Stimulated activated effector memory CD8-positive, alpha-beta T cell treated with anti-CD3 and anti-CD28 coated beads, Interleukin-12 subunit alpha, Interleukin-12 subunit beta, amount 100 ng/mL, for 72 hours (primary cell): ENCODE measurements around the gene ZNF414.
A peak's percentile ranks its signal among the peaks of the same experiment; 100 is the strongest.
"Not testable (repeated sequence)": the region's sequence is repeated elsewhere in the genome, so short reads cannot be mapped to it uniquely, and the experiment has no call there.

Experiments used
- ATAC-seq: fragments of 150-1000 bp; cut with Tn5 transposase; 2 replicates; pipeline ENCODE4 v1.10.0; 2021
- DNase-seq, 2 donors: peaks; one replicate each; pipeline ENCODE4 v3.0.0; 2021 to 2022; ENCODE audit warnings: low spot score in 2 of 2
- H3K27ac Mint-ChIP-seq: one replicate; pipeline ENCODE4 v1.8.0; 2022; ENCODE audit warnings: mild to moderate bottlenecking, mixed read lengths
- H3K36me3 Mint-ChIP-seq: one replicate; pipeline ENCODE4 v1.8.0; 2022; ENCODE audit warnings: mild to moderate bottlenecking, mixed read lengths
- H3K4me1 Mint-ChIP-seq: one replicate; pipeline ENCODE4 v1.8.0; 2022; ENCODE audit warnings: mixed read lengths
- H3K4me3 Mint-ChIP-seq: one replicate; pipeline ENCODE4 v1.8.0; 2022; ENCODE audit warnings: mild to moderate bottlenecking, mixed read lengths
- H3K9me3 Mint-ChIP-seq: one replicate; pipeline ENCODE4 v1.8.0; 2022; ENCODE audit warnings: mixed read lengths

The ZNF414 gene, protein sequence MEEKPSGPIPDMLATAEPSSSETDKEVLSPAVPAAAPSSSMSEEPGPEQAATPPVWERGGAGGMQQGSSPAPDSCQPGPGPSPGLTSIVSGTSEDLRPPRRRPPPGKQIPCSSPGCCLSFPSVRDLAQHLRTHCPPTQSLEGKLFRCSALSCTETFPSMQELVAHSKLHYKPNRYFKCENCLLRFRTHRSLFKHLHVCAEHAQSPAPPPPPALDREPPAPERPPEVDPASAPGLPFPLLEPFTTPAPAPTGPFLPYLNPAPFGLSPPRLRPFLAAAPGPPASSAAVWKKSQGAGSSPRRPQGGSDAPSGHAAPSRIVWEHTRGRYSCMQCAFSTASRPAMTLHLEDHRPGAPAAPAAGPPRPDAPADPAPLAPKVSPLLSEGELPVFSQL

DNA sequence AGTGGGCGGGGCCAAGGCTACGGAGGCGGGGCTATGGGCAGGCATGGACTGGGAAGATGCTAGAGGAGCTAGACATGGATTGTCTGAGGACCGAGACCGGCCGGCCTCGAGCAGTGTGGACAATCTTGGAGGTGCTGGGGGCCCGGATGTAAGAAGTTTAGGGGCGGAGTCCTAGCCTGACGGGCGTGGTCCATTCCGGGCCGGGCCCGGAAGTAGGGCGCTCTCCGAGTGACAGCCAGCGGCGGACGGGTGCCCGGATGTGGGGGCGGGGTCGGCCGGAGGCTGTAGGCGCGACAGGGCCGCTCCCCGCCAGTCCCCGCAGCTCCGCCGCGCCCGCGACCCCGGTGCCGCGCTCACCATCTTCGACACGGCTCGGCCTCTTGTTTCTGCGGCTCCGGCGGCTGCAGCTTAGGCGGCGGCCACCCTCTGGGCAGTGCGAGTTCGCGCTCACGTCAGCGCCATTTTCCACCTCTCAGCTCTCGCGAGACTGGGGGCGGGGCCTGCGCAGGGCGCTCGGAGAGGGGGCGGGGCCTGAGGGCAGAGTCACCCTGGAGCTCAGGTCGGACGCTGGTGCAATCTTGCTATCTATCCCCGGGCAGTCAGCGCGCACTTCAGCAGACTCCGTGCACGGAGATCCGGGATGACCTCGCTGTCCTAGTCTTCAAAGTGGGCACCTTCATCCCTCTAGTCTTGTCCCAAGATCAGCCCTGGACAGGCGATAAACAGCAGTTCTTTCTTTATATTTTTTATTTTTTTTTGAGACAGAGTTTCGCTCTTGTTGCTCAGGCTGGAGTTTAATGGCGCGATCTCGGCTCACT, at the start of gene ZNF414:
Gene ZNF414, minus strand, starts transcription at position 481 of the 818 bp plus-strand sequence. Its CDS starts 121 bp downstream, at position 360.
- ATAC-seq (peak; percentile 91), DNase-seq (peak; percentile 98 to 99)
- H3K4me3 Mint-ChIP-seq, result peak within 1 kb of the TSS; percentile 89
- peaks cover 54% of the 10 kb centered on the region for H3K4me1 Mint-ChIP-seq
- H3K27ac Mint-ChIP-seq, result peak within 1 kb of the TSS; percentile 99
- no peaks in the 10 kb centered on the region for H3K9me3 Mint-ChIP-seq
- H3K36me3 Mint-ChIP-seq, result peaks cover 37% of the 10 kb centered on the region

DNA sequence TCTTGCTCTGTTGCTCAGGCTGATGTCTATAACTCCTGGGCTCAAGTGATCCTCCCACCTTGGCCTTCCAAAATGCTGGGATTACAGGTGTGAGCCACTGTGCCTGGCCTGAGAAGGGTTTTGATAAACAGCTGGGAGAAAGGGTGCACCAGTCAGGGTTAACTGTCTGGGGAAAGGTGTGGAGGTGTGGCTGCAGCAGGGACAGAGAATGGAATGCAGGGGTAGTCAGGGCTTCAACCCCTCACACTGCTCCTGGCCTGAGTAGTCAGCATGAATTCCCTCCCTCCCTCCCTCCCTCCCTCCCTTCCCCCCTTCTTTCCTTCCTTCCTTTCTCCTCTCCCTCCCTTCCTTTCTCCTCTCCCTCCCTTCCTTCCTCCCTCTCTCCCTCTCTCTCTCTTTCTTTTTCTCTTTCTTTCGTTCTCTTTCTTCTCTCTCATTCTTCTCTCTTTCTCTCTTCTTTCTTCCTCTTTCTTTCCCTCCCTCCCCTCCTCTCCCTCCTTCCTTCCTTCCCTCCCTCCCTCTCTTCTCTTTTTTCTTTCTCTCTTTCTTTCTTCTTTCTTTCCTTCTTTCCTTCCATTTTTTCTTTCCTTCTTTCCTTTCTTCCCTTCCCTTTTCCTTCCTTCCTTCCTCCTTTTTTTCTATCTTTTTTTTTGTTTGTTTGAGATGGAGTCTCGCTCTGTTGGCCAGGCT, 47.3 kb upstream of the ZNF414 start:
- H3K27ac Mint-ChIP-seq, result peak overlapping the region; percentile 97
- no peaks in the 10 kb centered on the region for H3K9me3 Mint-ChIP-seq
- H3K4me3 Mint-ChIP-seq, result peak overlapping the region; percentile 46
- peaks cover 73% of the 10 kb centered on the region for H3K4me1 Mint-ChIP-seq
- ATAC-seq (no peak), DNase-seq (no peak)
- H3K36me3 Mint-ChIP-seq, result peaks cover 21% of the 10 kb centered on the region

DNA sequence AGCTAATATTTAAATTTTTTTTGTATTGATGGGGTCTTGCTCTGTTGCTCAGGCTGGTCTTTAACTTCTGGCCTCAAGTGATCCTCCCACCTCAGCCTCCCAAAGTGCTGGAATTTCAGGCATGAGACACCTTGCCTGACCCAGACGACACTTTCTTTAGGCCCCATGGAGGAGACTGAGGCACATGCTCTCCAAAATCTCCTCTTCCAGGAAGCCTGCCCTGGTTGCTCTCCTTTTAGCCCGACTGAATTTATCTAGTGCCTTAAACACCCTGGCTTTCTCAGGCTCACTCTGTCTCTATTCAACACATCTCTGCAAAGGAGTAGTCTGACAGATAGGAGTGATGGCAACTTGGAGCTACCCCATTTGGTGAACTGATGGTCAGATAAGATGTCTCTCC, 44.4 kb upstream of the ZNF414 start:
- H3K4me1 Mint-ChIP-seq, result peaks cover 61% of the 10 kb centered on the region
- no peaks in the 10 kb centered on the region for H3K9me3 Mint-ChIP-seq
- ATAC-seq (no peak), DNase-seq (no peak)
- peaks cover 44% of the 10 kb centered on the region for H3K36me3 Mint-ChIP-seq
- peak overlapping the region; percentile 20 for H3K4me3 Mint-ChIP-seq
- H3K27ac Mint-ChIP-seq, result peak overlapping the region; percentile 97

DNA sequence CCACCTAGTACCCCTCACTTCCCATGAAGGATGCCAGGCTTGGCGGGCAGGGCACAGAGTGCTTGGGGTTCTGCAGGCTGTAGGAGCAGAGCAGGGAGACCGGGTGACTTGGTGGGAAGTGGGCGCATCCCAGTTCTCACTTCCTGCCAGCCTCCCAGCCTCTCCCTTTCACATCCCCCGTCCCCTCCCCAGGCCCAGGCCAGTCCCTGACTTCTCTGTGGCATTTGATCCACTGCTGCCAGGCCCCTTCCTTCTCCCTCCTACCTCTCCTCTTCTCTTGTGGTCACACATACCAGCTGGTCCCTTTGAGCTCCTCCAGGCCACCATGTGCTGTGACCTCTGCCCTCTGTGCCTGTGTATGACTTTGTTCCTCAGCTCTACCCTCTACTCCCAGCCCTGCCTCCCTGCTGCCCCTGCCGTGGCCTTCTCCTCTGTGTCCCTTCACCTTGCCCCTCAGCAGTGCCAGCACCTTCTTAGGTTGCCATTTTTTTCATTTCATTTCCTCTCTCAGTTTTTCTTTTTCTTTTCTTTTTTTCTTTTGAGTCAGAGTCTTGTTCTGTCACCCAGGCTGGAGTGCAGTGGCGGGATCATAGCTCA, 43.8 kb upstream of the ZNF414 start:
- H3K9me3 Mint-ChIP-seq, result no peaks in the 10 kb centered on the region
- peak overlapping the region; percentile 20 for H3K4me3 Mint-ChIP-seq
- H3K27ac Mint-ChIP-seq, result peak overlapping the region; percentile 97
- DNase-seq (no peak), ATAC-seq (peak; percentile 58)
- peaks cover 60% of the 10 kb centered on the region for H3K4me1 Mint-ChIP-seq
- peaks cover 47% of the 10 kb centered on the region for H3K36me3 Mint-ChIP-seq

DNA sequence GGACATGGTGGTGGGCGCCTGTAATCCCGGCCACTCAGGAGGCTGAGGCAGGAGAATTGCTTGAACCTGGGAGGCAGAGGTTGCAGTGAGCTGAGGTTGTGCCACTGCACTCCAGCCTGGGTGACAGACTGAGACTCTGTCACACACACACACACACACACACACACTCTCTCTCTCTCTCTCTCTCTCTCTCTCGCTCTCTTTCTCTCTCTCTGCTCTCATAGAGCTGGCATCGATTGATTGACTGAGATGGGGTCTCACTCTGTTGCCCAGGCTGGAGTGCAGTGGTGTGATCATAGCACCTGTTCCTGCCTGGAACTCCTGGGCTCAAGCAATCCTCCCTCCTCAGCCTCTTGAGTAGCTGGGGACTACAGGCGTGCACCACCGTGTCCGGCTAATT, 39.8 kb upstream of the ZNF414 start:
- H3K4me1 Mint-ChIP-seq, result peaks cover 35% of the 10 kb centered on the region
- H3K36me3 Mint-ChIP-seq, result peaks cover 83% of the 10 kb centered on the region
- not testable (repeated sequence) for DNase-seq, H3K4me3 Mint-ChIP-seq, H3K9me3 Mint-ChIP-seq, ATAC-seq
- peak overlapping the region; percentile 81 for H3K27ac Mint-ChIP-seq

DNA sequence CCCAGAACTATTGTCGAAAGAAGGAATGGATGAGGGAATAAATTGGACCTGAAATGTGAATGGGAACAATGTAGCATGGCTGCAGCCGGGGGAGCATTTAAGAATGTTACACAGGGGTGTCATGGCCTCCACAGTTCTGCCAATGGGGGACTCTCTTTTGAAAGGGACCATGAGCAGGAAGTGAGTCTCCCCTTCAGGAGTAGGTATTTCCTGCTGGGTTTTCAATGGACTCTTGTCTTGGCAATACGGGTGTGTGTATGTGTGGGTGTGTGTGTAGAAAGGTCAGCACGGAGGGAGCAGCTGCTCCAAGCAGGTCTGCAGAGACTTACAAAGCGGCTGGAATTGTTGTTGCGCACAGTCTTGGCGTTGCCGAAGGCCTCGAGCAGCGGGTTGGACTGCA, 38.8 kb upstream of the ZNF414 start:
- H3K27ac Mint-ChIP-seq, result peak overlapping the region; percentile 46
- H3K4me3 Mint-ChIP-seq, result no peak overlapping the region
- H3K36me3 Mint-ChIP-seq, result peaks cover 85% of the 10 kb centered on the region
- H3K9me3 Mint-ChIP-seq, result no peaks in the 10 kb centered on the region
- peaks cover 26% of the 10 kb centered on the region for H3K4me1 Mint-ChIP-seq
- ATAC-seq, result no peak
- DNase-seq, result no peak

DNA sequence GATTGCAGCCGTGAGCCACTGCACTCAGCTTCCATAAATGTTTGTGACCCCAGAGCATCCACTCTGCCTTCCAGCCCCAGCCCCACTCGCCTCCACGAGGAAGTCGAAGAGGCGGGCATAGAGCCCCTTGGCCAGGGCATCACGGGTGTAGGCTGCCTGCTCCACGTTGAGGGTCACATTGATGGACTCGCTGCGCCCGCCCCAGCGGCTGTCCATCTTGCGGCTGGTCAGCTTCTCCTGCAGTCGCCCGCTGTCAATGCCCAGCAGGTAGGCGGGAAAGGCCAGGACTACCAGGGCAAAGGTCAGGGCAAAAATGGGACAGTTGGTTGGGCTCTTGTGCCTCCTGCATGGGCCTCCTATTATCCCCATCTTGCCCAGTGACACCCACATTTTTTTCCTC, 36.1 kb upstream of the ZNF414 start:
- peak overlapping the region; percentile 65 for H3K27ac Mint-ChIP-seq
- DNase-seq (no peak), ATAC-seq (no peak)
- H3K4me1 Mint-ChIP-seq, result peaks cover 20% of the 10 kb centered on the region
- H3K36me3 Mint-ChIP-seq, result peaks cover 96% of the 10 kb centered on the region
- no peaks in the 10 kb centered on the region for H3K9me3 Mint-ChIP-seq
- no peak overlapping the region for H3K4me3 Mint-ChIP-seq

DNA sequence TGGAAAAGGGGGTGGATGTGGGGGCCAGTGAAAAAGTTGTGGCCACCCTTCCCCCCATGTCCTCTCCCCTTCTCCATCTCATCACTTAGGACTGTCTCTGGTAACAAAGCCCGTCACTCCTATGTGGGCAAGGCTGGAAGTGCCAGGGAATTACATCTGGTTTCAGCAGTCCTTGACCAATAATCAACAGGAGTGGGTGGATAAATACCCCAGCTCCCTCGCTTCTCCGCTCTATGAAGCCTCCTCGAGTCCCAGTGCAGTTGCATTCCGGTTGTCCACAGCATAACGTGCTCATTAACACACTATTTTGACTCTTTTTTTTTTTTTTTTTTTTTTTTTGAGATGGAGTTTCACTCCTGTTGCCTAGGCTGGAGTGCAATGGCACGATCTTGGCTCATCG, 31.8 kb upstream of the ZNF414 start:
- DNase-seq, result no peak
- no peaks in the 10 kb centered on the region for H3K9me3 Mint-ChIP-seq
- H3K4me1 Mint-ChIP-seq, result no peaks in the 10 kb centered on the region
- no peak overlapping the region for H3K4me3 Mint-ChIP-seq
- peak overlapping the region; percentile 32 for H3K27ac Mint-ChIP-seq
- H3K36me3 Mint-ChIP-seq, result peaks cover 85% of the 10 kb centered on the region
- ATAC-seq, result no peak

DNA sequence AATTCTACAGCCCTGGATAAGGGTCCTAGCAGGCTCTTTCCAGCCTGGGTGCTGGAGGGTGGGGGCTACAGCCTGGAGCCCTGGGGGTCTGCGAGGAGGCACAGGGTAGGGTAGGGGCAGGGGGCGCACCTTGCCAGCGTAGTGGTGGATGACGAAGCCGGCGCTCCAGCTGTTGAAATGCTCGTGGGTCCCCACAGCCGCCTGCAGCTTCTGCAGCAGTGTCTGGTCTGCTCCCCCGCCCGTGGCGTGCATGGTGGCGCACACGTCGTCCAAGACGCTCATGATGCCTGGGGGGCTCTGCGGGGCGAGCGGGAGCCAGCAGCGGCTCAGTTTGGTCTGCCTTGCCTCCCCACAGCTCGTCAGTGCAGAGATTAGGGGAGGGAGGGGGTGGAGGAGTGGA, 30.2 kb upstream of the ZNF414 start:
- Mint-ChIP-seq H3K4me1 (no peaks in the 10 kb centered on the region), H3K4me3 (no peak overlapping the region), H3K27ac (no peak overlapping the region), H3K9me3 (no peaks in the 10 kb centered on the region), H3K36me3 (peaks cover 87% of the 10 kb centered on the region)
- ATAC-seq (no peak), DNase-seq (no peak)

DNA sequence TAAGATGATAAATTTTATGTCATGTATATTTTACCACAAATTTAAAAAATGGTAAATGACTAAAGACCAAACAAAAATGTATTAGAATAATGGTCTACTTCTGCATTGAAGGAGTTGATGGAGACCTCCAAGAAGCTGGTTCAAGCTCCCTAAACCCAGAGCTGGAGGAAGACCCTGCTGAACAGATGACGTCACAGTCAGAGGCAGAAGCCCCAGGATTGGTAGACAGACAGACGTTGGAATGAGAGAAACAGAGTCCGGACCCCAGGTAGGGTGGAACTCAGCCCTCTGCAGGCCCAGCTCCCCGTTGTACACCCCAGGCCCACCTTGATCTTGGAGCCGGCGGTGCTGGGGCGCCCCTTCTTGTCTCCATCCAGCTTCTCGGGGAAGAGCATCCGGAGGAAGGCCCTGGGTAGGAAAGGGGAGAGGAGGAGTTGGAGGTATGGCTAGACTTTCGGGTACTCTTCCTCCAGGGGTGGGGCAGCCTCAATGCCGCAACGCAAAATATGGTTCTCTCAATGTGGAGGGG, 25.7 kb upstream of the ZNF414 start:
- peak overlapping the region; percentile 75 for H3K27ac Mint-ChIP-seq

DNA sequence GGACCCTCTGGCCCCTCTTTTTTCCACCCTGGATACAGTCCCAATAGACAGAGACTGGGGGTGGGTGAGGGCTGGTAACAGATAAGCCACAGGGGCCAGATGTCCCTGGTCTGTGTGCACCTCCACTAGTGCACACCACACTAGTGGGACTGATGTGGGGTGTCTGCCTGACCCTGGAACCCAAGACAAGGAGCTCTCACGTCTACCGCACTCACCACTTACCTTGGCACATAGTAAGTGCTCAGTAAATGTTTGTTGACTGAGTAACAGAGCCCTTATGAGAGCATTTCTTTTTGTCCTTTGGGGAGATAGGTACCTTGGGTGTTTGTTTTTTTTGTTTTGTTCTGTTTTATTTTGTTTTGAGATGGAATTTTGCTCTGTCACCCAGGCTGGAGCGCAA, 23.1 kb upstream of the ZNF414 start:
- DNase-seq, result no peak
- Mint-ChIP-seq H3K27ac (peak overlapping the region; percentile 1), H3K36me3 (peaks cover 39% of the 10 kb centered on the region), H3K4me1 (no peaks in the 10 kb centered on the region), H3K9me3 (no peaks in the 10 kb centered on the region), H3K4me3 (no peak overlapping the region)
- no peak for ATAC-seq

More for the DNA sequence above, 25.7 kb upstream of the ZNF414 start:
- Mint-ChIP-seq H3K36me3 (peaks cover 53% of the 10 kb centered on the region), H3K4me1 (no peaks in the 10 kb centered on the region), H3K9me3 (no peaks in the 10 kb centered on the region), H3K4me3 (no peak overlapping the region)
- ATAC-seq (no peak), DNase-seq (no peak)

DNA sequence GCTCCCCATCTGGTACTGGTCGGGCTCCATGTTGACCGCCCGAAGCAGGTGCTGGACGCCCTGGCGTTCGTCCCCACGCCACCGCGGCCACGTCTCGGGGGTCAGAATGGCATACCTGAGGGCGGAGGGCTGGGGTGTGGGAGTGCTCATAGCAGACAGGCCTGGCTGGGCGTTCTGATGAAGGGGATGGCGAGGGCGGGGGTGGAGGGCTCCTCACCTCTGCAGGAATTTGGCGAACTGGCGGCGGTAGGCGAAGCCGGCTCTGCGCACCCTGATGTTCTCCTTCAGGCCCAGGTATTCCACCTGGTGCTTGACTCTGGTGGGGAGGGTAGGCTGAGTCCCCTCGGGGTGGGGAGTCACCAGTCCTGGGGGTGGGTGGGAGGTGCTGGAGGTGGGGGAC, 22.3 kb upstream of the ZNF414 start:
- DNase-seq (no peak), ATAC-seq (no peak)
- no peaks in the 10 kb centered on the region for H3K4me1 Mint-ChIP-seq
- no peaks in the 10 kb centered on the region for H3K9me3 Mint-ChIP-seq
- peaks cover 31% of the 10 kb centered on the region for H3K36me3 Mint-ChIP-seq
- H3K4me3 Mint-ChIP-seq, result no peak overlapping the region
- peak overlapping the region; percentile 1 for H3K27ac Mint-ChIP-seq

DNA sequence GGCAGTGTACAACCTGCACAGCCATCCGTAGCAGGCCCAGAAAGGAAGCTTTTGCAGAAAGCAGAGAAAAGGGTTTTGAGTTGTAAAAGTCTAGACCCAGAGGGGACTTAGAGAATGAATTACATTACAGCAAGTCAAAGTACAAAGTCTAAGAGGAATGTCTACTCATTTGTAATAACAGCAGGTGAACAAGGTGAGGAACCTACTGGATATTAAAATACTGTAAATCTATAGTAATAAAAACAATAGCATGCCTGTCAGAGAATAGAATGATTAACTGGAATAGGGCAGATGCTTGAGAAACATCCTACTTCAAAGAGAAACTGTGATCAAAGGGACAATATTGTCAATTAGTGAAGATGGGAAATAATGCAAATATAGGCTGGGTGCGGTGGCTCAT, 18.3 kb upstream of the ZNF414 start:
- ATAC-seq (no peak), DNase-seq (no peak)
- Mint-ChIP-seq H3K4me1 (peaks cover 10% of the 10 kb centered on the region), H3K4me3 (no peak overlapping the region), H3K36me3 (no peaks in the 10 kb centered on the region), H3K9me3 (no peaks in the 10 kb centered on the region), H3K27ac (peak overlapping the region; percentile 70)

DNA sequence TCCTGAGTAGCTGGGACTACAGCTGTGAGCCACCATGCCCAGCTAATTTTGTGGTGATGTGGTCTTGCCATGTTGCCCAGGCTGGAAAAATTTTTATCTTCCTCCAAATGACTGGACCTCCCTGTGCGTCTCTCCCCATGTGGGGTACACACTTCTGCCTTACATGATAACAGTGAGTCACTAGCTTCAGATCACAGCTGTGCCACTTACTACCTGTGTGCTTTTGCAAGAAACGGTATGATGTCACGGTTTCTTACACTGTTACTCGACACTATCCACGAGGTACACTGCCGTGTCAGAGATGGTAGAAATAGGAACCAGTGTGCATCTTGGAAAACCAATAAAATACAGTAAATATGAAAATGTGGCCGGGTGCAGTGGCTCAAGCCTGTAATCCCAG, 17.5 kb upstream of the ZNF414 start:
- Mint-ChIP-seq H3K9me3 (no peaks in the 10 kb centered on the region), H3K4me1 (peaks cover 10% of the 10 kb centered on the region), H3K27ac (no peak overlapping the region), H3K36me3 (no peaks in the 10 kb centered on the region), H3K4me3 (no peak overlapping the region)
- no peak for DNase-seq
- no peak for ATAC-seq
